Measurements from ENCODE around the gene PALM.

The PALM gene

DNA sequence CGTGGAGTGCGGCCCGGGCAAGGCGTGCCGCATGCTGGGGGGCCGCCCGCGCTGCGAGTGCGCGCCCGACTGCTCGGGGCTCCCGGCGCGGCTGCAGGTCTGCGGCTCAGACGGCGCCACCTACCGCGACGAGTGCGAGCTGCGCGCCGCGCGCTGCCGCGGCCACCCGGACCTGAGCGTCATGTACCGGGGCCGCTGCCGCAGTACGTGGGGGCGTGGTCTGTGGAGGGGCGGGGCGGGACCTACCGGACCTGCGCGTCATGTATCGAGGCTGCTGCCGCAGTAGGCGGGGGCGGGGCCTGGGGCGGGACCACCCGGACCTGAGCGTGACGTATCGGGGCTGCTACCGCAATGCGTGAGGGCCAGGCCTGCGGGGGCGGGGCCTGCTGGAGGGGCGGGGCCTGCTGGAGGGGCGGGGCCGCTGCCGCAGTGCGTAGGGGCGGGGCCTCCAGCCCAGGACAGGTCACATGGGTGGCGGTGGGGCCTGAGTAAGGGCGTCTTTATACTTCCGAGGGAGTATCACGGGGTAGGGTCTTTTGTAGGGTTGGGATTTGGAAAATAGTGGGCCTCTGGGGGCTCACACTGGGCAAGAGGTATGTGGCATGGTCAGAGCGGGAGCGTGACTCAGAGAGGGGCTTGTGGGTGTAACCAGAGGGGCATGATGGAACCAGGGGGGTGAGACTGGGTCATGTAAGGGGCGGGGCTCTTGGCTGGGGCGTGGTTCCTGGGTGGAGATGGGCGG is 28.3 kb upstream of the PALM start:
- peak overlapping the region; percentile 74 for H3K27ac ChIP-seq (ENCODE audit: low read length)
- no peaks in the 10 kb centered on the region for H3K9me3 ChIP-seq (ENCODE audit: control insufficient read depth in 2 of 2, low read length in 2 of 2)
- peak overlapping the region; percentile 65 to 74 for H3K4me3 ChIP-seq (ENCODE audit: low read length in 2 of 2)
- H3K4me1 ChIP-seq (ENCODE audit: control insufficient read depth, insufficient read depth, low read length), result peaks cover 26% of the 10 kb centered on the region
- peaks cover 0 to 2% of the 10 kb centered on the region in 2 donors for H3K27me3 ChIP-seq (ENCODE audit: control insufficient read depth in 1 of 2, insufficient read depth in 2 of 2, low read length in 2 of 2)
- peak overlapping the region; percentile 42 to 72 for H3K9ac ChIP-seq (ENCODE audit: low read length in 2 of 2)
- peaks cover 0 to 2% of the 10 kb centered on the region in 2 donors for H3K36me3 ChIP-seq (ENCODE audit: control insufficient read depth in 2 of 2, insufficient read depth in 2 of 2, low read length in 2 of 2)

DNA sequence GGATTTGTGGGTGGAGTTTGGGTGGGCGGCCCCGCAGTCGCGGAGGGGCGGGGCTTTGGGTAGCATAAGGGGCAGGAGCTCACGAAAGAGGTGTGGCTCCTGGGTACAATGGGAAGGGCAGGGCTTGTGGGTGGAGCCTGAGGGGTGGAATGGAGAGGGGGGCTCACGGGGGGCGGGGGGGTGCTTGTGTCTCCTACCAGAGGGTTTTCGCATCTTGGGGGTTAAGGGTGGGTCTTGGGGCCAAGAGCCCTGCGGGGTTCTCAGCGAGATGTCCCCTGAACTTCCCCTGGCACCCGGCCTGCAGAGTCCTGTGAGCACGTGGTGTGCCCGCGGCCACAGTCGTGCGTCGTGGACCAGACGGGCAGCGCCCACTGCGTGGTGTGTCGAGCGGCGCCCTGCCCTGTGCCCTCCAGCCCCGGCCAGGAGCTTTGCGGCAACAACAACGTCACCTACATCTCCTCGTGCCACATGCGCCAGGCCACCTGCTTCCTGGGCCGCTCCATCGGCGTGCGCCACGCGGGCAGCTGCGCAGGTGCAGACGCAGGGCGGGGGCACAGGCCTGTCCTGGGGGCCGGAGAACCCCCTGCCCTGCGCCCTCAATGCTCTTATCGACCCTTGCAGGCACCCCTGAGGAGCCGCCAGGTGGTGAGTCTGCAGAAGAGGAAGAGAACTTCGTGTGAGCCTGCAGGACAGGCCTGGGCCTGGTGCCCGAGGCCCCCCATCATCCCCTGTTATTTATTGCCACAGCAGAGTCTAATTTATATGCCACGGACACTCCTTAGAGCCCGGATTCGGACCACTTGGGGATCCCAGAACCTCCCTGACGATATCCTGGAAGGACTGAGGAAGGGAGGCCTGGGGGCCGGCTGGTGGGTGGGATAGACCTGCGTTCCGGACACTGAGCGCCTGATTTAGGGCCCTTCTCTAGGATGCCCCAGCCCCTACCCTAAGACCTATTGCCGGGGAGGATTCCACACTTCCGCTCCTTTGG is 27.4 kb upstream of the PALM start:
- peak overlapping the region in 1 of 2 donors; percentile 71 for H3K4me3 ChIP-seq (ENCODE audit: low read length in 2 of 2)

DNA sequence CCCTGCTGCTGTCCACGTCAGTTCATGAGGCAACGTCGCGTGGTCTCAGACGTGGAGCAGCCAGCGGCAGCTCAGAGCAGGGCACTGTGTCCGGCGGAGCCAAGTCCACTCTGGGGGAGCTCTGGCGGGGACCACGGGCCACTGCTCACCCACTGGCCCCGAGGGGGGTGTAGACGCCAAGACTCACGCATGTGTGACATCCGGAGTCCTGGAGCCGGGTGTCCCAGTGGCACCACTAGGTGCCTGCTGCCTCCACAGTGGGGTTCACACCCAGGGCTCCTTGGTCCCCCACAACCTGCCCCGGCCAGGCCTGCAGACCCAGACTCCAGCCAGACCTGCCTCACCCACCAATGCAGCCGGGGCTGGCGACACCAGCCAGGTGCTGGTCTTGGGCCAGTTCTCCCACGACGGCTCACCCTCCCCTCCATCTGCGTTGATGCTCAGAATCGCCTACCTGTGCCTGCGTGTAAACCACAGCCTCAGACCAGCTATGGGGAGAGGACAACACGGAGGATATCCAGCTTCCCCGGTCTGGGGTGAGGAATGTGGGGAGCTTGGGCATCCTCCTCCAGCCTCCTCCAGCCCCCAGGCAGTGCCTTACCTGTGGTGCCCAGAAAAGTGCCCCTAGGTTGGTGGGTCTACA is 25.9 kb upstream of the PALM start:
- Histone ChIP-seq H3K36me3 (ENCODE audit: control insufficient read depth in 2 of 2, insufficient read depth in 2 of 2, low read length in 2 of 2) (peaks cover 0 to 2% of the 10 kb centered on the region in 2 donors), H3K9me3 (ENCODE audit: control insufficient read depth in 2 of 2, low read length in 2 of 2) (no peaks in the 10 kb centered on the region), H3K27me3 (ENCODE audit: control insufficient read depth in 1 of 2, insufficient read depth in 2 of 2, low read length in 2 of 2) (no peaks in the 10 kb centered on the region), H3K4me3 (ENCODE audit: low read length in 2 of 2) (no peak overlapping the region), H3K9ac (ENCODE audit: low read length in 2 of 2) (no peak overlapping the region), H3K27ac (ENCODE audit: low read length) (no peak overlapping the region), H3K4me1 (ENCODE audit: control insufficient read depth, insufficient read depth, low read length) (peaks cover 15% of the 10 kb centered on the region)

More for the DNA sequence above, 27.4 kb upstream of the PALM start:
- Histone ChIP-seq H3K9ac (ENCODE audit: low read length in 2 of 2) (peak overlapping the region in 1 of 2 donors; percentile 53), H3K9me3 (ENCODE audit: control insufficient read depth in 2 of 2, low read length in 2 of 2) (no peaks in the 10 kb centered on the region), H3K4me1 (ENCODE audit: control insufficient read depth, insufficient read depth, low read length) (peaks cover 23% of the 10 kb centered on the region), H3K27me3 (ENCODE audit: control insufficient read depth in 1 of 2, insufficient read depth in 2 of 2, low read length in 2 of 2) (peaks cover 0 to 2% of the 10 kb centered on the region in 2 donors), H3K27ac (ENCODE audit: low read length) (peak overlapping the region; percentile 74), H3K36me3 (ENCODE audit: control insufficient read depth in 2 of 2, insufficient read depth in 2 of 2, low read length in 2 of 2) (peaks cover 0 to 2% of the 10 kb centered on the region in 2 donors)

DNA sequence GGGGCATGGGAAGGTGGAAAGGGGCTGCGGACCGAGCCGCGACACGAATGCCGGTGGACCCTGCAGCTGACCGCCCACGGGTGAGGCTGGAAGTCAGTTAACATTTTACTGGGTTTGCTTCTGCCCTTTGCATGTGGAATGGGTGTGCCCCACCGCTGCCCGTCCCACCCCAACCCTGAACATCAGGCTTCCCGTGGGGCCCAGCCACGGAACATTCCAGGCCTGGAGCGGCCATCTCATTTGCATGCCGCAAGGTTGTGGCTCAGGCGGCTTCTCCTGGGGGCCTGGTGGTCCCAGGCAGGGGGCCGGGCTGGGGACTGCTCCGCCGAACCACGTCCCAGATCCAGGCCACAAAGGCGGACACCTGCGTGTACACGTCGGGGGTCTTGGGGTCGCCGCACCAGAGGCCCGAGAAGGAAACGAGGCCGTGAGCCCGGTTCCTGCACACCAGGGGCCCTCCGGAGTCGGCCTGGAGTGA is 23.2 kb upstream of the PALM start:
- Histone ChIP-seq H3K4me1 (ENCODE audit: control insufficient read depth, insufficient read depth, low read length) (peaks cover 3% of the 10 kb centered on the region), H3K4me3 (ENCODE audit: low read length in 2 of 2) (no peak overlapping the region), H3K9me3 (ENCODE audit: control insufficient read depth in 2 of 2, low read length in 2 of 2) (no peaks in the 10 kb centered on the region)

DNA sequence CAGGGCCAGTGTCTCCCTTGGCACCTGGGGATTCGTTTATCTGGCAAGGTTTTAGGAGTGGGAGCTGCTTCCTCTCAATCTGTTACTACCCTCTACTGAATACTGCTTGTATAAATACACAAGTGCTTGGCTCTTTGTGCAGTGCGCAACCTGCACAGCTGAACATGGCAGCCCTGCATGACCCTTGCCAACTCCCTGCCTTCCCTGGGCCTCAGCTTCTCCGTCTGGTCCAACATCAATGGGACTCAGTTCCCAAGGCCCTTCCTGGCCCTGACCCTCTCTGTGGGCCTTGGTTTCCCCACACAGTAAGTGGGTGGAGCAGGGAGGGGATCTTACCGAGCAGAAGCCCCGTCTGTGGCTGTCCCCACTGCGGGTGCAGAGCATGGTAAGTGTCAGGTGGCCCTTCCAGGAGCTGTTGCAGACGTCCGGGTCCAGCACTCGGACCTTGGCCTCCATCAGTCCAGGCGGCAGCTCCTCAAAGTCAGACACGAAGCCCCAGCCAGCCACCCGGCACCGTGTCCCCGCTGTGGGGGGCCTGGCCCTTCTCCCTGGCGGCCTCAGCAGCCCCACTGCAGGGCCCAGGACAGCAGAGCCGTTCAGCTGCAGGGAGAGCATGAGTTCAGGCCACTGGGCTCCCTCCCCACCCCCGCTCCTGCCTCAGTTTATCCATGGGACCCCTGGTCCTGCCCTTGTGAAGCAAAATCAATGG is 22.0 kb upstream of the PALM start:
- H3K4me3 ChIP-seq (ENCODE audit: low read length in 2 of 2), result no peak overlapping the region
- H3K9ac ChIP-seq (ENCODE audit: low read length in 2 of 2), result no peak overlapping the region
- H3K9me3 ChIP-seq (ENCODE audit: control insufficient read depth in 2 of 2, low read length in 2 of 2), result no peaks in the 10 kb centered on the region
- no peaks in the 10 kb centered on the region for H3K4me1 ChIP-seq (ENCODE audit: control insufficient read depth, insufficient read depth, low read length)
- no peaks in the 10 kb centered on the region for H3K27me3 ChIP-seq (ENCODE audit: control insufficient read depth in 1 of 2, insufficient read depth in 2 of 2, low read length in 2 of 2)
- H3K36me3 ChIP-seq (ENCODE audit: control insufficient read depth in 2 of 2, insufficient read depth in 2 of 2, low read length in 2 of 2), result no peaks in the 10 kb centered on the region
- H3K27ac ChIP-seq (ENCODE audit: low read length), result no peak overlapping the region

More for the DNA sequence above, 23.2 kb upstream of the PALM start:
- Histone ChIP-seq H3K27ac (ENCODE audit: low read length) (no peak overlapping the region), H3K27me3 (ENCODE audit: control insufficient read depth in 1 of 2, insufficient read depth in 2 of 2, low read length in 2 of 2) (no peaks in the 10 kb centered on the region), H3K36me3 (ENCODE audit: control insufficient read depth in 2 of 2, insufficient read depth in 2 of 2, low read length in 2 of 2) (no peaks in the 10 kb centered on the region), H3K9ac (ENCODE audit: low read length in 2 of 2) (no peak overlapping the region)

DNA sequence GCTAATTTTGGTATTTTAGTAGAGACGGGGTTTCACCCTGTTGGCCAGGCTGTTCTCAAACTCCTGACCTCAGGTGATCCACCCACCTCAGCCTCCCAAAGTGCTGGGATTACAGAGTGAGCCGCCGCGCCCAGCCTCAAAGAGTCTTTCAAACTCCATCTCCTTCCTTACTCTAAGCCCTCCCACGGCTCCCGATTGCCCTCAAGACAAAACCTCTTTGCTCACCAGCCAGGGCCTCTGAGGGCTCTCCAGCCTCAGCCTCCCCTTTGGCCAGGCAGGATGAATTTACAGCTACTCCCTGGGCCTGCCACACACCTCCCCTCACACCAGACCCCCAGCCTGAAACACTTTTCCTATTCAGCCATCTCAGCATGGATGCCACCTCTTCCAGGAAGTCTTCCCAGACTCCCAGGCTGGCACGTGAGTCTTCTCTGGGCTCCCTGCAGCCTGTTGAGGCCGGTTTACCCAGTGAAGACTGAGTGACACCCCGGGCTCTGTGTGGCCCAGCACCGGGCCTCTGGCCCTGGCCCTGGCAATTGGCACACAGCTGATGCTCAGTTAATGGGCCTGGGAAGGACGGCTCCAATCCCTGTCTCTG is 21.1 kb upstream of the PALM start:
- H3K4me1 ChIP-seq (ENCODE audit: control insufficient read depth, insufficient read depth, low read length), result no peaks in the 10 kb centered on the region
- no peak overlapping the region for H3K9ac ChIP-seq (ENCODE audit: low read length in 2 of 2)
- H3K27ac ChIP-seq (ENCODE audit: low read length), result no peak overlapping the region
- no peaks in the 10 kb centered on the region for H3K27me3 ChIP-seq (ENCODE audit: control insufficient read depth in 1 of 2, insufficient read depth in 2 of 2, low read length in 2 of 2)
- H3K36me3 ChIP-seq (ENCODE audit: control insufficient read depth in 2 of 2, insufficient read depth in 2 of 2, low read length in 2 of 2), result no peaks in the 10 kb centered on the region
- no peak overlapping the region for H3K4me3 ChIP-seq (ENCODE audit: low read length in 2 of 2)
- no peaks in the 10 kb centered on the region for H3K9me3 ChIP-seq (ENCODE audit: control insufficient read depth in 2 of 2, low read length in 2 of 2)

DNA sequence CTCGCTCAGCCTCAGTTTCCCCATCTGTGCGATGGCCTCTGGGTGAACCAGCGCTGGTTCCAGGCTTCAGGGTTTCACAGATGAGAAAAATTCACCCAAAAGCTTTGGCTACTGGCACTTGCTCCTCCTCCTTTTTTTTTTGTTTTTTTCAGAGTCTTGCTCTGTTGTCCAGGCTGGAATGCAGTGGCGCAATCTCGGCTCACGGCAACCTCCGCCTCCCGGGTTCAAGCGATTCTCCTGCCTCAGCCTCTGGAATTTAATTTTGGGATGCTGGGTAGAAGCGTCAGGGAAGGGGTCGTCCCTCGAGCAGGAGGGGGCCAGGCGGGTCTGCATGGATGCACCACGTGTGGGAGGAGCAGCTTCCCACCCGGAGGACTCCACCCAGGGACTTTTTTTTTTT is 20.5 kb upstream of the PALM start:
- H3K27ac ChIP-seq (ENCODE audit: low read length), result no peak overlapping the region
- H3K27me3 ChIP-seq (ENCODE audit: control insufficient read depth in 1 of 2, insufficient read depth in 2 of 2, low read length in 2 of 2), result no peaks in the 10 kb centered on the region
- no peaks in the 10 kb centered on the region for H3K36me3 ChIP-seq (ENCODE audit: control insufficient read depth in 2 of 2, insufficient read depth in 2 of 2, low read length in 2 of 2)
- H3K9ac ChIP-seq (ENCODE audit: low read length in 2 of 2), result no peak overlapping the region
- H3K4me1 ChIP-seq (ENCODE audit: control insufficient read depth, insufficient read depth, low read length), result no peaks in the 10 kb centered on the region
- no peak overlapping the region for H3K4me3 ChIP-seq (ENCODE audit: low read length in 2 of 2)
- H3K9me3 ChIP-seq (ENCODE audit: control insufficient read depth in 2 of 2, low read length in 2 of 2), result no peaks in the 10 kb centered on the region

DNA sequence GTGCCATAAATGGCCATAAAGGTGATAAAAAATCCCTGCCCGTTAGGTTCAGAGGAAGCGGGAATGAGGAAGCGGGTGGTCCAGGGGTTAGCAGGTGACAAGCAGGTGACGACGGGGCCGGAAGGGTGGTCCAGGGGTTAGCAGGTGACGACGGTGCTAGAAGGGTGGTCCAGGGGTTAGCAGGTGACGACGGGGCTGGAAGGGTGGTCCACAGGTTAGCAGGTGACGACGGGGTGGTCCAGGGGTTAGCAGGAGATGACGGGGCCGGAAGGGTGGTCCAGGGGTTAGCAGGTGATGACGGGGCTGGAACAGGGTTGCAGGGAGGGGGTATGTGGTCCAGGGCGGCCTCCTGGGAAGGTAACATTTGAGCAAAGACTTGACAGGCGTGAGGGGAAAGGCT is 19.7 kb upstream of the PALM start:
- Histone ChIP-seq H3K9ac (ENCODE audit: low read length in 2 of 2) (no peak overlapping the region), H3K4me3 (ENCODE audit: low read length in 2 of 2) (no peak overlapping the region), H3K27me3 (ENCODE audit: control insufficient read depth in 1 of 2, insufficient read depth in 2 of 2, low read length in 2 of 2) (no peaks in the 10 kb centered on the region), H3K27ac (ENCODE audit: low read length) (no peak overlapping the region), H3K36me3 (ENCODE audit: control insufficient read depth in 2 of 2, insufficient read depth in 2 of 2, low read length in 2 of 2) (no peaks in the 10 kb centered on the region), H3K9me3 (ENCODE audit: control insufficient read depth in 2 of 2, low read length in 2 of 2) (no peaks in the 10 kb centered on the region), H3K4me1 (ENCODE audit: control insufficient read depth, insufficient read depth, low read length) (no peaks in the 10 kb centered on the region)

DNA sequence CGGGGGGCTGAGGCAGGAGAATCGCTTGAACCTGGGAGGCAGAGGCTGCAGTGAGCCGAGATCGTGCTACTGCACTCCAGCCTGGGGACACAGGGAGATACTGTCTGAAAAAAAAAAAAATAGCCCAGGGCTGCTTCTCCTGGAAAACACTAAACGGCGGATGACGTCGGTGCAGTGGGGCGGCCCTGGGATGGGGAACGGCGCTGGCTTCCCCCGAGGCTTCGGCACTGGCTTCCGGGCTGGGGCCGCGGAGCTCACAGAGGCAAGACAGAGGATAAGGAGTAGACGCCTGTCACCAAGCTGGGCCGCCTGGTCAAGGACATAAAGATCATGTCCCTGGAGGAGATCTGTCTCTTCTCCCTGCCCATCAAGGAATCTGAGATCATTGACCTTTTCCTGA is 18.5 kb upstream of the PALM start:
- no peak overlapping the region for H3K4me3 ChIP-seq (ENCODE audit: low read length in 2 of 2)
- no peak overlapping the region for H3K9ac ChIP-seq (ENCODE audit: low read length in 2 of 2)
- peaks cover 0 to 3% of the 10 kb centered on the region in 2 donors for H3K27me3 ChIP-seq (ENCODE audit: control insufficient read depth in 1 of 2, insufficient read depth in 2 of 2, low read length in 2 of 2)
- H3K4me1 ChIP-seq (ENCODE audit: control insufficient read depth, insufficient read depth, low read length), result no peaks in the 10 kb centered on the region
- no peak overlapping the region for H3K27ac ChIP-seq (ENCODE audit: low read length)
- H3K36me3 ChIP-seq (ENCODE audit: control insufficient read depth in 2 of 2, insufficient read depth in 2 of 2, low read length in 2 of 2), result no peaks in the 10 kb centered on the region
- H3K9me3 ChIP-seq (ENCODE audit: control insufficient read depth in 2 of 2, low read length in 2 of 2), result no peaks in the 10 kb centered on the region
